GM20000 (cell line): ENCODE data around the gene SLC41A3.

Experiments used
- DNase-seq: peaks from one replicate; pipeline ENCODE4 v3.0.0; 2012; ENCODE audit warnings: low spot score
- TF ChIP-seq, protein P1 (sequence below): IDR thresholded peaks from 2 replicates; pipeline ENCODE4 v1.5.1; 2012; ENCODE audit warnings: mild to moderate bottlenecking, control low read depth; ENCODE audit errors: extremely low read depth, missing control alignments

Gene SLC41A3

DNA sequence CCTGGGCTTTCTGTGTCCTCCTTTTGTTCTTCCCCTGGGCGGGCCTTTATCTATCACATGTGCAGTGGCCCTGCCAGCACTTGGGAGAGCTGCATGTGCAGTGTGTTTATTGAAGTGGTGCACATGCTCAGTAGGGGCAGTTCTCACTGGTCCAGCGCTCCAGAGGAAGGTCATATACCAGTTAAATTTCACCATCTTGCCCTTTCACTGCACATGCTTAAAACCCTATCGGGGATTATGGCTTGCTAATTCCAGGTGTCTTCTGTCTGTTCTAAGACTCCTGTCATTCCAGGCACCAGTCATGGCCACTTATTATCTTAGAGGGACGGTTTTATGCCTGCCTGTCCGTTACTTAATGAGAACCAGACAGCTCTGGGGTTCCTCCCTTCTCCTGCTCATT, 62.7 kb downstream of the SLC41A3 start:
- DNase-seq = no peak
- TF ChIP-seq, protein P1, sequence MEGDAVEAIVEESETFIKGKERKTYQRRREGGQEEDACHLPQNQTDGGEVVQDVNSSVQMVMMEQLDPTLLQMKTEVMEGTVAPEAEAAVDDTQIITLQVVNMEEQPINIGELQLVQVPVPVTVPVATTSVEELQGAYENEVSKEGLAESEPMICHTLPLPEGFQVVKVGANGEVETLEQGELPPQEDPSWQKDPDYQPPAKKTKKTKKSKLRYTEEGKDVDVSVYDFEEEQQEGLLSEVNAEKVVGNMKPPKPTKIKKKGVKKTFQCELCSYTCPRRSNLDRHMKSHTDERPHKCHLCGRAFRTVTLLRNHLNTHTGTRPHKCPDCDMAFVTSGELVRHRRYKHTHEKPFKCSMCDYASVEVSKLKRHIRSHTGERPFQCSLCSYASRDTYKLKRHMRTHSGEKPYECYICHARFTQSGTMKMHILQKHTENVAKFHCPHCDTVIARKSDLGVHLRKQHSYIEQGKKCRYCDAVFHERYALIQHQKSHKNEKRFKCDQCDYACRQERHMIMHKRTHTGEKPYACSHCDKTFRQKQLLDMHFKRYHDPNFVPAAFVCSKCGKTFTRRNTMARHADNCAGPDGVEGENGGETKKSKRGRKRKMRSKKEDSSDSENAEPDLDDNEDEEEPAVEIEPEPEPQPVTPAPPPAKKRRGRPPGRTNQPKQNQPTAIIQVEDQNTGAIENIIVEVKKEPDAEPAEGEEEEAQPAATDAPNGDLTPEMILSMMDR = no peak

GRCh38 chr3:126019683-126020082, 64.2 kb downstream of the SLC41A3 start:
- TF ChIP-seq, protein P1 = no peak
- no peak for DNase-seq

DNA sequence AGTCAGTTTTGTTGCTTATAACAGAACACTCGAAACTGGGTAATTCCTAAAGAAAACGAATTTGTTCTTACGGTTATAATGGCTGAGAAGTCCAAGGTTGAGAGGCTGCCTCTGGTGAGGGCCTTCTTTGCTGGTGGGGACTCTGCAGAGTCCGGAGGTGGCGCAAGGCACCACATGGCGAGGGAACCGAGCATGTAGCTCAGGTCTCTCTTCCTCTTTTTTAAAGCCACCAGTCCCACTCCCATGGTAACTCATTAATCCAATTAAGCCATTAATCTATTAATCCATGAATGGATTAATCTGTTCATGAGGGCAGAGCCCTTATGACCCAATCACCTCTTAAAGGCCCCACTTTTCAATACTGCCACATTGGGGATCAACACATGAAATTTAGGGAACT, 64.9 kb downstream of the SLC41A3 start:
- DNase-seq = no peak
- TF ChIP-seq, protein P1 = no peak

- DNase-seq = no peak
- TF ChIP-seq, protein P1 = no peak
Measured at GRCh38 chr3:126018545-126018944, 65.4 kb downstream of the SLC41A3 start.

- no peak for DNase-seq
Measured at GRCh38 chr3:126017362-126017761, 66.6 kb downstream of the SLC41A3 start.

DNA sequence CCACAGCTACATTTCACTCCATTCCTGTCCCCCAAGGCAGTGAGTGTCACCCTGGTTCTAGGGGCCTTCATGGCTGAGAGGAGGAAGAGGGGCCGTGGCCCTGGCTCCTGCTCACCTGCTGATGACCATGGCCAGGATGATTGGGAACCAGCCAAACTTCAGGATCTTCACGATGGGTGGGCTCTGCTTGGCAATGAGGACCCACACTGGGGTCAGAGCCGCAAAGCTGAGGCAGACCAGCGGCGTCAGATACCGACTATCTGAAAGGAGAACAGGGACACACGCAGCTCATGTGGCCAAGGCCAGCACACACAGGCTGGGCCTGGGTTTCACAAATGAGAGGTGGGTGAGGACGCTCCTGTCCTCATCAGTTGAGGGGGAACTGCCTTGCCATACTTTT, 67.3 kb downstream of the SLC41A3 start:
- TF ChIP-seq, protein P1 = no peak
- no peak for DNase-seq

More at GRCh38 chr3:126017362-126017761, 66.6 kb downstream of the SLC41A3 start:
- TF ChIP-seq, protein P1 = no peak

DNA sequence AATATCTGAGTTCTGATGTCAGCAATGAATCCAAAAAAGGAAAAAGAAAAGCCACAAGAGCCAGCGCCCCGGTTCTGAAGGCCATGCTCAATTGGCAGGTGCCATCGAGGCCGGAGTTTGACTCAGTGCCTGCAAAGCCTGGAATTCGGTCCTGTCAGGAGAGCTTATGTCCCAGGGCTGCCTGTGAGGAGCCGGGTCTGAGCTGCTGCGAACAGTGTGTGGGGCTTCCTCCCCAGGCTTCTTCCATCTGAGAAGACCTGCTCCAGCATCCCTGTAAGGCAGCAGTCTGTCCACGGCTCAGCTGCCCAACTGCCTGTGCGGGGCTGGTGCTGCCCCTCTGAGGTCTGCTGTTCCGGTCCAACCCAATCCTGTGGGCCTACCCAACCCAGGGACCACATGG, 68.8 kb downstream of the SLC41A3 start:
- TF ChIP-seq, protein P1 = no peak
- DNase-seq = no peak
